GM12872 (cell line): ENCODE data around the gene NF1.

ENCODE experiments used
- TF ChIP-seq, protein P1 (sequence below): IDR thresholded peaks from 3 replicates; pipeline ENCODE4 v1.5.1; 2011; ENCODE audit warnings: low read depth, mild to moderate bottlenecking, low read length, moderate library complexity; ENCODE audit not compliant: insufficient read depth

NF1 gene

DNA sequence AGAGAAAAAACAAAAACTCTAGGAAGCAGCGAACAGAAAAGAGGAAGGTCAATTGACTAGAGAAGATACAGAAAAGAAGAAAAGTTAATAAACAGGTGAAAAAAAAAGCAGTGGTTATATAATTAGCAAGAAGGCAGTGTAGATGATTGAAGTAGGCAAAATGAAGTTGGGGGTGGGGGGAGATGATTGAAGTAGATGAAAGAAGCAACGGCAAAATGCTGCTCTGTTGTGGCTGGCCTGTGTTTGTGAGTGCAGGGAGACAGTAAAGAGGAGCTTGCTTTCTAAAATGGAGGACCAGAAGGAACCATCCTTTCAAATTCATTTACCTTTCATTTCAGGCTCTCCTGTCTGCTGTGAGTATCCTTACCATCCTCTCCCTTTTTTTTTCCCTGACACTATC, 215.5 kb downstream of the NF1 start:
- TF ChIP-seq, protein P1, sequence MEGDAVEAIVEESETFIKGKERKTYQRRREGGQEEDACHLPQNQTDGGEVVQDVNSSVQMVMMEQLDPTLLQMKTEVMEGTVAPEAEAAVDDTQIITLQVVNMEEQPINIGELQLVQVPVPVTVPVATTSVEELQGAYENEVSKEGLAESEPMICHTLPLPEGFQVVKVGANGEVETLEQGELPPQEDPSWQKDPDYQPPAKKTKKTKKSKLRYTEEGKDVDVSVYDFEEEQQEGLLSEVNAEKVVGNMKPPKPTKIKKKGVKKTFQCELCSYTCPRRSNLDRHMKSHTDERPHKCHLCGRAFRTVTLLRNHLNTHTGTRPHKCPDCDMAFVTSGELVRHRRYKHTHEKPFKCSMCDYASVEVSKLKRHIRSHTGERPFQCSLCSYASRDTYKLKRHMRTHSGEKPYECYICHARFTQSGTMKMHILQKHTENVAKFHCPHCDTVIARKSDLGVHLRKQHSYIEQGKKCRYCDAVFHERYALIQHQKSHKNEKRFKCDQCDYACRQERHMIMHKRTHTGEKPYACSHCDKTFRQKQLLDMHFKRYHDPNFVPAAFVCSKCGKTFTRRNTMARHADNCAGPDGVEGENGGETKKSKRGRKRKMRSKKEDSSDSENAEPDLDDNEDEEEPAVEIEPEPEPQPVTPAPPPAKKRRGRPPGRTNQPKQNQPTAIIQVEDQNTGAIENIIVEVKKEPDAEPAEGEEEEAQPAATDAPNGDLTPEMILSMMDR = no peak

DNA sequence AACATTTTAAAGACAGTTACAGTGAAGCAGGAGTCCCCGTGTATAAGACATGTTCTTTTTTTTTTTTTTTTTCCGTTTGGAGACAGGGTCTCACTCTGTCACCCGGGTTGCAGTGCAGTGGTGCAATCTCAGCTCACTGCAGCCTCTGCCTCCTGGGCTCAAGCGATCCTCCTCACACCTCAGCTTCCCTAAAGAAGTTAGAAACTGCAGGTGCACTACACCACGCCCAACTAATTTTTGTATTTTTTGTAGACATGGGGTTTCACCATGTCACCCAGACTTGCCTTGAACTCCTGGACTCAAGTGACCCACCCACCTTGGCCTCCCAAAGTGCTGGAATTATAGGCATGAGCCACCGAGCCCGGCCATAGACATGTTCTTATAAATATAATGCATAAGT, 216.1 kb downstream of the NF1 start:
- TF ChIP-seq, protein P1 = no peak

DNA sequence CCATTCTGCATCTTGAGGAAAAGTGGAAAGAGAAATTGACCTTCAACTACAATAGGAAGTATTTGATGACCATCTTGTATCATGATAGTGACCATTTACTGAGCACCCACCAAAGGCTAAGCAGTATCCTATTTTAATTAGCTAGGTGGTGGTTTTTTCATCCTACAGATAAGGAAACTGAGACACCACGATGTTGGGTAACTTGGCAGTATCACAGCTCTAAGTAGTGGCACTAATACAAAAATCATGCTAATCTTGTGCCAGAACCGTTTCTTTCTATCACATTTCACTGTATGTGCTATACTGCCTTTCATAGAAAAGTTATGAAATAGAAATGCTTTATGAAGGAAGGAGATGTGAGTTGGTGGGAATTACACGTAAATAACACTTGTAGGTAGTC, 216.7 kb downstream of the NF1 start:
- TF ChIP-seq, protein P1 = no peak

DNA sequence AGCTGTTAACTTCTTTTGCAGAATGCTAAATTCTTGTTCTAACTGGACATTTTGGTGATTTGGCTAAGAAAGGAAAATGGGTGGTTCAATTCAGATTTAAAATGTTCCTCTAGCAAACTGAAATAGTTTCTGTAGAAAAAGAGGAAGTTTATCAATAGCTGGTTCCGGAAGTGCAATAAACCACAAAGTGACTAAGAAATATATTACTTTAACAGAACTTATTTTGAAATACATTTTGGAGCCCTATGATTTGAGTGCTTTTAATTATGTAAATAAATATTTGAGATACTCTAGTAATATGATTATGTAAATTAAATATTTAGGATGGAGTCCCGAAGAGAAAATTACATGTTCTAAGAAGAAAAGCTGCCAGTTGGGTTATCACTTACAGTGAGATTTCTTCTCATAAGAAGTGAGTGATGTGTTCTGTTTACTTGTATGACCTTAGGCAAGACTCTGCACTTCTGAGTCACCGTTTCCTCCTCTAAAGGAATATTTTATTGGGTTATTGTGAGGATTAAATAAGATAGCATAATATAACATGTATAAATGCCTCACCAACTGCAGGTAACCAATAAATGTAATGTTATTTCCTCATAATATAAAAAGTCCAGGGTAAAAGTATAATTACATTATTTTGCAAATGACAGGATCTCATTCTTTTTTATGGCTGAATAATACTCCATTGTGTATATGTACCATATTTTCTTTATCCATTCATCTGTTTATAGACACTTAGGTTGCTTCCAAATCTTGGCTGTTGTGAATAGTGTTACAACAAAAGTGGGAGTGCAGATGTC, 219.4 kb downstream of the NF1 start, which contains the start of gene EVI2B:
TSS of gene EVI2B (minus strand) at position 73 of the 800 bp plus-strand sequence. CDS start 8,445 bp downstream, outside the sequence.
- TF ChIP-seq, protein P1 = no peak

DNA sequence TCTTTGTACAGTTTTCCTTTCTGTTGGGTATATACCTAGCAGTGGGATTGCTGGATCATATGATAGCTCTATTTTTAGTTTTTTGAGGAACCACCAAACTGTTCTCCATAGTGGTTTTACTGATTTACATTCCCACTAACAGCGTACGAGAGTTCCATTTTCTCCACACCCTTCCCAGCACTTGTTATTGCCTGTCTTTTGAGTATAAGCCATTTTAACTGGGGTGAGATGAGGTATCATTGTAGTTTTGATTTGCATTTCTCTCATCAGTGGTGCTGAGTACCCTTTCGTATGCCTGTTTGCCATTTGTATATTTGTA, 220.0 kb downstream of the NF1 start:
- TF ChIP-seq, protein P1 = no peak

DNA sequence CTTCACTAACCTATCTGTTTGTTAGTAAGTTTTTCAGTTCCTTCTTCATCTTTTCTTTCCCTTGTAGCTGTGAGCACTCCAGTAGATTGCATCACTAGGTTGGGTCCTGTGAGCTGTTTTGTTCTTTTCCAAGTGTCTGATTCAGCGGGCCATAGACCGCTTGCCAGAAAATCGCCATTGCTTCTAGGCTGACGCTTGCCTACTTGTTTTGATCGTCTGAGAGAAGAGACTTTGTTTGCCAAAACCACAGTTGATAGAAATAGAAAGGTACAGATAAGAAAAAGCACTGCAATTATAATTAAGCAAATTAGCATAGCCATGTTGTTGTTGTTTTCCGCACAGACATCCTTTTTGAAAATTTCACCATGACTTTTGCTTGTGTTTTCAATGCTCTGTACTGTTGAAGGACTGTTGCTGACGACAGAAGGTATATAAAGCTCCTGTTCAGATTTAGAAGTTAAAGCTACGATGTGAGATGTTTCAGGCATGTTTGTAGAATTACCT, 223.6 kb downstream of the NF1 start:
- TF ChIP-seq, protein P1 = no peak

DNA sequence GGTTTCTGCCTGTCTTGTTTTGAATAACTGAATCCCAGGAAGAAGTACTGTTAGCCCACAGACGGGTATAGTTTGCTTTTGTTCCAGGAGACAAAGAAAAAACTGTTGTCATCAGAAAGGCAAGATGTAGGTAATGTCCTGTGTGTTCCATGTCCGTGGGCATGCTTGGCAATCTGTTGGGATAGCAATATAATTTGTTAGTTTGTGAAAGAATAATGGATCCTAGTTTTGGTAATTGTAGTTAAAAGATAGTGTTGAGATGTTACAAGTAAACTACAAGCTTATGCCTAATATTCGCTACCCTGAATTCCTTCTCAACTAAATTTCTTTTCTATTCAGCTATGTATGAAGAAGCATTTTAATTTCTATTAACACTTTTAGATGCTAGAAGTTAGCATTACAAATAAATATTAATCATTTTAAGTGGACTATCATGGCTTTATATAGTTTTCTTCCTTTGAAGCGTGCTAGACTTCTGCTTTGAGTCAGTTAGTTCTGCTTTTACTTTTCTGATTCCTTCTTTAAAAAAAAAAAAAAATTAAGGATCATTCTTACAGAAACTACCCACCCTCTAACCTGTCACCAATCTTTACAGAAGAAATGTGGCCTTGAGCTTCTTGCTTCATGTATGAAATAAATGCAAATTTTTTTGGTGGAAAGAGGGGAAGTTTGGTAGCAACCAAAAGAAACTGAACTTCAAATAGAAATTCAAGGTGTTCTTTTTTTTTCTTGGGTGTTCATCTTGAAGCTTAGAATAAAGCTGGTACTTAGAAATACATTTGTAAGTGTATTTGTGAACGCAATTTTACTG, 224.3 kb downstream of the NF1 start:
- TF ChIP-seq, protein P1 = no peak
